Osteoblast (primary cell): ENCODE results near the gene TTC21A. TPM values are rescaled to one million over a fixed set of nuclear protein-coding genes. Genes with fewer than 3 reads are reported as not detected.

Source experiments
- DNase-seq: peaks from one replicate; pipeline ENCODE4 v3.0.0; 2011; ENCODE audit warnings: low spot score, mixed read lengths; ENCODE audit not compliant: insufficient read length; ENCODE audit errors: missing footprints
- H2AFZ ChIP-seq: 2 replicates; pipeline ENCODE4 v1.6.0; 2011; ENCODE audit warnings: mild to moderate bottlenecking, low read length
- H3K27ac ChIP-seq: 2 replicates; pipeline ENCODE4 v1.5.1; 2011; ENCODE audit warnings: mild to moderate bottlenecking, low read depth, low read length, moderate library complexity
- H3K27me3 ChIP-seq: 2 replicates; pipeline ENCODE4 v1.6.0; 2012; ENCODE audit warnings: mild to moderate bottlenecking, control low read depth, inconsistent platforms, low read length, moderate library complexity; ENCODE audit not compliant: insufficient read depth
- H3K36me3 ChIP-seq: 2 replicates; pipeline ENCODE4 v1.5.1; 2011; ENCODE audit warnings: mild to moderate bottlenecking, low read length, control low read depth, moderate library complexity; ENCODE audit not compliant: insufficient read depth
- H3K4me1 ChIP-seq: 2 replicates; pipeline ENCODE4 v1.5.1; 2011; ENCODE audit warnings: mild to moderate bottlenecking, low read length, control low read depth, moderate library complexity; ENCODE audit not compliant: insufficient read depth
- H3K4me2 ChIP-seq: 2 replicates; pipeline ENCODE4 v1.6.0; 2011; ENCODE audit warnings: mild to moderate bottlenecking, low read length; ENCODE audit not compliant: insufficient read depth
- H3K4me3 ChIP-seq: fragments of 200-600 bp; sonication (generic); 3 replicates; pipeline ENCODE4 v1.5.1; 2012; ENCODE audit warnings: mild to moderate bottlenecking, low read length, inconsistent platforms; ENCODE audit not compliant: insufficient read depth
- H3K79me2 ChIP-seq: 2 replicates; pipeline ENCODE4 v1.6.0; 2012; ENCODE audit warnings: mild to moderate bottlenecking, low read length, control low read depth, inconsistent platforms; ENCODE audit not compliant: insufficient read depth
- H3K9me3 ChIP-seq: 2 replicates; pipeline ENCODE4 v1.5.1; 2011; ENCODE audit warnings: low read depth, low read length, control low read depth
- H4K20me1 ChIP-seq: 2 replicates; pipeline ENCODE4 v1.6.0; 2012; ENCODE audit warnings: mild to moderate bottlenecking, low read length, control low read depth; ENCODE audit not compliant: insufficient read depth
- CTCF ChIP-seq: IDR thresholded peaks from 2 replicates; pipeline ENCODE4 v1.5.1; 2011; ENCODE audit warnings: mild to moderate bottlenecking, low read depth, low read length, moderate library complexity; ENCODE audit errors: extremely low read depth
- total RNA-seq: library from RNA; depleted of rRNA; stranded (reverse); fragments of >200 nt; gene quantifications from 2 replicates; pipeline ENCODE4 v1.2.3, GENCODE V29; 2012

The TTC21A gene
- total RNA-seq, 1 donor, result 6.9 TPM

GRCh38 chr3:39122813-39123212, 15.3 kb downstream of the TTC21A start:
- Histone ChIP-seq H3K36me3 (no peaks in the 10 kb centered on the region), H3K27me3 (no peaks in the 10 kb centered on the region), H4K20me1 (no peaks in the 10 kb centered on the region), H3K4me1 (peaks cover 7% of the 10 kb centered on the region), H3K9me3 (no peaks in the 10 kb centered on the region), H3K4me2 (no peak overlapping the region), H2AFZ (no peak overlapping the region), H3K79me2 (no peaks in the 10 kb centered on the region), H3K27ac (no peak overlapping the region), H3K4me3 (no peak overlapping the region)
- TF ChIP-seq CTCF, result no peak
- no peak for DNase-seq

GRCh38 chr3:39124876-39125840, 17.7 kb downstream of the TTC21A start:
- Histone ChIP-seq H2AFZ (no peak overlapping the region), H3K4me2 (no peak overlapping the region), H3K79me2 (no peaks in the 10 kb centered on the region), H3K4me3 (no peak overlapping the region), H3K27me3 (no peaks in the 10 kb centered on the region), H3K4me1 (peaks cover 7% of the 10 kb centered on the region), H3K27ac (no peak overlapping the region), H3K9me3 (no peaks in the 10 kb centered on the region), H4K20me1 (no peaks in the 10 kb centered on the region), H3K36me3 (no peaks in the 10 kb centered on the region)
- no peak for DNase-seq
- TF ChIP-seq CTCF, result peak; percentile 62

GRCh38 chr3:39125841-39126500, 18.5 kb downstream of the TTC21A start:
- no peaks in the 10 kb centered on the region for H3K79me2 ChIP-seq
- H3K4me3 ChIP-seq, result no peak overlapping the region
- no peaks in the 10 kb centered on the region for H3K9me3 ChIP-seq
- no peak for TF ChIP-seq CTCF
- no peak for DNase-seq
- no peak overlapping the region for H3K27ac ChIP-seq
- no peak overlapping the region for H3K4me2 ChIP-seq
- H3K27me3 ChIP-seq, result no peaks in the 10 kb centered on the region
- no peaks in the 10 kb centered on the region for H4K20me1 ChIP-seq
- H3K4me1 ChIP-seq, result peaks cover 7% of the 10 kb centered on the region
- no peaks in the 10 kb centered on the region for H3K36me3 ChIP-seq
- no peak overlapping the region for H2AFZ ChIP-seq

- no peak overlapping the region for H3K4me2 ChIP-seq
- DNase-seq, result peak; percentile 91
Measured at GRCh38 chr3:39126532-39127071, 19.1 kb downstream of the TTC21A start.

More at GRCh38 chr3:39126532-39127071, 19.1 kb downstream of the TTC21A start:
- Histone ChIP-seq H3K27ac (no peak overlapping the region), H3K4me1 (peaks cover 7% of the 10 kb centered on the region), H2AFZ (no peak overlapping the region), H4K20me1 (no peaks in the 10 kb centered on the region), H3K9me3 (no peaks in the 10 kb centered on the region), H3K4me3 (no peak overlapping the region), H3K79me2 (no peaks in the 10 kb centered on the region), H3K27me3 (no peaks in the 10 kb centered on the region), H3K36me3 (no peaks in the 10 kb centered on the region)
- TF ChIP-seq CTCF, result peak; percentile 66
